Inflammatory macrophage treated with lipopolysaccharide for 1 hour (primary cell): ENCODE measurements around the gene RDX.
"Not testable (repeated sequence)": the region's sequence is repeated elsewhere in the genome, so short reads cannot be mapped to it uniquely, and the experiment has no call there.

Experiments used
- DNase-seq, 2 donors: peaks; one replicate each; pipeline ENCODE4 v3.0.0-alpha.2; 2020 to 2022

RDX gene

DNA sequence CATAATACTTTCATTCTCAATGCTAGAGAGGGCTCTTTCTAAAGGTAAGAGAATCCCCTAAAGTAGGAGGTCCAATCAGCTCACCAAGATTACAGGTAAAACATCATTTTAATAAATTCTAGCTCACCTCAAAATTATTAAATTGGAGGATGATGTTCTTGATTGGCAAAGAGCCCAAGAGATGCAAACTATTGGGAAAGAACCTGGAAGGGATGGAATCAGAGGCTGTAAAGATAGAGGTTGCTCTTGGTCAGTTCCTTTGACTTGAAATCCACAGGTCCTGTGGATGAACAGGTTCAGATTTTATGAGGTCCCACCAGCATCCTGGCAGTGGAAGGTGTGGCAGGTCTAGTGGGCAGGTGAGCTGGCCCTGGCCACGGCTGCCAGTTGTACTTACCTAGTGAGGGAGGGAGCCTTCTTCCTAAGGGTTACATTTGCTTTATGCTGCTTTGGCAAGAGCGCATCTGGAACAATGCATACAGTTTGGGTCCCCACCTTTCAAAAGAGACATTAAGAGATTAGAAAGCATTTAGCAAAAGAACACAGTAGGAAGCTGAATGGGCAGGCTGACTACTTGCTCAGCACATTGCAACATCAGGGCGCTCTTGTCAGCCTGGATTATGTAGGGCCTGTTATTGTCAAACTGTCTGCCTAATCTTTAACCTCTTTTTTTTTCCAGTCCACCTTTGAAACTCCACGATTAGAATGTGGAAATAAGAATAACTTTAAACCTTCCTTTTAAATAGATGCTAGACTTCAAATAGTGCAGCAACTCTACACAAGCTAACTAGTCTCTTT, 97.0 kb downstream of the RDX start:
- DNase-seq, result peak in 1 of 2 donors; percentile 21

DNA sequence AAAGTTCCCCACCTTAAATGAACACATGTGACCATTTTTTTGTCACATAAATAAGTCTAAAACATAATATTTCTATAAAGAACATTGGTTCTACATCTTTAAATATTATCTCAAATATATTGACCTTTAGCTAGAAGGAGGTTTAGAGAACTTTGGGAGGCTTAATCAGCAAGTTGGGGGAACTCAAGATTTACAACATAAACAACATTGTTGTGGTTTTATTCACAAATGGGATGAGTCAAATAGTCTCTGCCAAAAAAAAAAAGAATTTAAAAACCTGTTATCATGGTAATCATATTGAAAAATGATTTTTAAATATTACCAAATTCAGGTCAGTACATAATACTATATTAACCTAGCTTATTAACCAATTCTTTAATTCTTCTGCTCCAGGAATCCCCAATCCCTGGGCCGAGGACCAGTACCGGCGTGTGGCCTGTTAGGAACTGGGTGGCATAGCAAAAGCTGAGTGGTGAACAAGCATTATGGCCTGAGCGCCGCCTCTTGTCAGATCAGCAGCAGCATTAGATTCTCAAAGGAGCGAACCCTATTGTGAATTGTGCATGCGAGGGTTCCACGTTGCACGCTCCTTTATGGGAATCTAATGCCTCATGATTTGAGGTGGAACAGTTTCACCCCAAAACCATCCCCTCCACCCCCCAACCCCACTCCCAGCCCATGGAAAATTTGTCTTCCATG, 98.2 kb downstream of the RDX start:
- DNase-seq, result peak; percentile 35 to 45

DNA sequence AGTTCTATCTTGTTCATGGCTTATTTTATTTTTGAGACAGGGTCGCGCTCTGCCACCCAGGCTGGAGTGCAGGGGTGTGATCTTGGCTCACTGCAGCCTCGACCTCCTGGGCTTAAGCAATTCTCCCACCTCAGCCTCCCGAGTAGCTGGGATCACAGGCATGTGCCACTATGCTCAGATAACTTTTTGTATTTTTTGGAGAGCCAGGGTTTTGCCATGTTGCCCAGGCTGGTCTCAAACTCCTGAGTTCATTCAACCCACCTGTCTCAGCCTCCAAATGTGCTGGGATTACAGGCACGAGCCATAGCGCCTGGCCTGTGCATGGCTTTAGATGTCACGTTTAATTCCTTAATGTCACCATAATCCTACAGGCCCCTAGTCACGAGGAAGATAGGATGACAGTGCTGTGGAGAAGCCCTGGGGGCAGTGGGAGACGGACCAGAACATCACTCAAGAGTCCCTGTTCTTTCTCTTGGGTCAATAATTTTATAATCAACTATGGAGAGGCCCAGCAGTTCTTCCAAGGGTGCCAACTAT, 99.5 kb downstream of the RDX start:
- no peak for DNase-seq

DNA sequence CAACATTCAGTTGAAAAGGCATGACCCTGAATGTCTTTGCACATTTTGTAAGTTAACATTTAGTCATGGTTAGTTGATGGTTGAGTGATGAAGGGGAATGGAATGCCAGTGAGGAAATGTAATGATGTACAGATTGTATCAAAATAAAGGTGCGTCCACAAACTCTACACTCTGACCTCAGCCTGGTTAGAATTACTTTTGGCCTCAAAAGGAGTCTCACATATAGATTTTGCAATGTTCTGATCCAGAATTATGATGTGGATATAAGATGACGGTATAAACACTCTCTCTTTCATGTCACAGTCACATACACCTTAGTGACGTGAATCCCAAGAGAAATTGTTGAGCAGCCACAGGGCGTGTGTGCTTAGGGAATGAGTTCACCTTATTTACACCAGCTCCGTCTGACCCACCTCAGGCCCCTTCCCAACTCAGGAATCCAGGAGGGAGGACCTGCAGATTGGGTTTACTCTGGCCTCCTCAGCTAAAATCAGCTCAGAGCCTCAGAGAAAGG, 100.1 kb downstream of the RDX start:
- DNase-seq, result no peak

GRCh38 chr11:110194211-110194766, 102.1 kb downstream of the RDX start:
- peak; percentile 43 to 74 for DNase-seq

DNA sequence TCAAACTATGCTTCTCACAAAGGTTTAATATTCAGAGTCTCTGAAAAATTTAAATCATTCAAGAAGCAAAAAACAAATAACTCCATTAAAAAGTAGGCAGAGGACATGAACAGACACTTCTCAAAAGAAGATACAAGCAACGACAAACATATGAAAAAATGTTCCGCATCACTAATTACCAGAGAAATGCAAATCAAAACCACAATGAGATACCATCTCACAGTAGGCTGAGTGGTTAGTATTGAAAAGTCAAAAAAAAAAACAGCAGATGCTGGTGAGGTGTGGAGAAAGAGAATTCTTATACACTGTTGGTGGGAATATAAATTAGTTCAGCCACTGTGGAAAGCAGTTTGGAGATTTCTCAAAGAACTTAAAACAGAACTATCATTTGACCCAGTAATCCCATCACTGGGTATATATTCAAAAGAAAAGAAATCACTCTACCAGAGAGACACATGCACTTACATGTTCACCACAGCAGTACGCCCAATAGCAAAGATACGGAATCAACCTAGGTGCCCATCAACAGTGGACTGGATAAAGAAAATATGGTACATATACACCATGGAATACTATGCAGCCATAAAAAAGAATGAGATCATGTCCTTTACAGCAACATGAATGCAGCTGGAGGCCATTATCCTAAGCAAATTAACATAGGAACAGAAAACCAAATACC, 103.7 kb downstream of the RDX start:
- not testable (repeated sequence) for DNase-seq

GRCh38 chr11:110190885-110191284, 105.5 kb downstream of the RDX start:
- DNase-seq, result no peak

DNA sequence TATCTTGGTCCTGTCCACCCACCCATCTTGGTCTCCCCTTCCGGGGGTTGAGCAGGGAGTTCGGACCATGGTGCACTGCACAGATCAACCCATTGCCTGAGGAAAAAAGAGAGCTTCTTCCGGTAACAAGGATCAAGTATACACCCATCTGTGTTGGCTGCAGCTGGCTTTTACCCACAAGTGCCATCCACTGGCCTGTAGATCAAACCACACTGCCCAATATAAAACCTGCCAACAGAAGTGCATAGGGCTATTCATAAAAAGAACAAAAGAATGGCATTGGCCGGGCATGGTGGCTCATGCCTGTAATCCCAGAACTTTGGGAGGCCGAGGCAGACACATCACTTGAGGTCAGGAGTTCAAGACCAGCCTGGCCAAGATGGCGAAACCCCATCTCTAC, 108.7 kb downstream of the RDX start:
- DNase-seq, result no peak

GRCh38 chr11:110186867-110187266, 109.5 kb downstream of the RDX start:
- DNase-seq, result no peak

- DNase-seq, result no peak
These were observed 110.0 kb downstream of the RDX start for GRCh38 chr11:110186456-110186855.

DNA sequence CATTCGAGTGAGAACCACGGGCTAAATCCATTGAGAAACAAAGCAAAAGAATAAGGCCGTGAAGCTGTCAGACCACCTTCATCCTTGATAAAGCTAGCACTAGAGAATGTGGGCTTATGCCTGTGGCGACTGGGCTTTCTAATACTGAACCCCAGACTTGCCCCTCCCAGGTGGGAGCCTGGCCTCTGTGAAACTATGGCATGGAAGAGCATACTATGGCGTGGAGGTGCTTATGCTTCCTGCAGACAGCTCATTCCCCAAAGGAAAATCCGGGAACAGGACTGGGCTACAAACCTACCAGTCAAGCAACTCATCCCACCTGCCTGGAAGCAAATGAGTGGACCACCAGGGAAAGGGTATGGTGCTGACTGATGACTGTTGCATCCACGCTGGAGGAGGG, 110.8 kb downstream of the RDX start:
- no peak for DNase-seq

DNA sequence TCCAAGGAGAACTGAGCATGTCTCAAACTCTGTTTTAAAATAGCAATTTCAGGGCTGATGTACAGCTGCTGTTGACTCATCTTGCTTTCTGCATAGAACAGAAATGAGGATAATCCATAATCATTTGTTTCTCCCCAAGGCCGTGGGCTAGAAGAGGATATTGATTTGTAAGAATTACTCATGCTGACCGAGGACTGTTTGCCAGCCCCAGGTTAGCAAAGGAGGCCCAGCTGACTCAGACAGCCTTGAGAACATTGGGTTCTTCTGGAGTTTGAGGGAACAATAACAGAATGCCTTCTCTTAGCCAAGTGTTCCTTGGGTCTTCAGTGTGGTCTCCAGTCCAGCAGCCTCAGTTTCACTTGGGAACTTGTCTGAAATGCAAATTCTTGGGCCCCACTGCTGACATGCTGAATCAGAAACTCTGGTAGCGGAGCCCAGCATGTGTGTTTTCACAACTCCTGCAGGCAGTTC, 111.3 kb downstream of the RDX start:
- peak in 1 of 2 donors; percentile 39 for DNase-seq

DNA sequence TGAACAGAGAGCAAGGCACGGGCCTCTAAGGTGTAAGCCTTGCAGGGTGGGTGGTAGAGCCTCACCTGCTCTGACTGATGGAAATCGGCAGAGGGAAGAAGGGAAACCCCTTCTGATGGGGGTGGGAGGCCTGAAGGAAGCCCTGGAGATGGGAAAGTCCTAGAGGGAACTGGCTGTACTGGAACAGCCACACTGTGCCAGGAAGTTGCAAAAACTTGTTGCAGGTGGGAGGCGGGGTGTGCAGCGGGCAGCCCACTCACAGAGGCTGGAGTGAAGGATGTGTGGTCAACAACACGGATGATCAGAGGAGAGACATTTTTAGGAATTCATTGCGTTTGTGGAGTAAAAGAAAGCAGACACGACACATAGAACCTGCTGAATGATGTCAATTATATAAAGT, 112.0 kb downstream of the RDX start:
- peak; percentile 65 to 83 for DNase-seq

GRCh38 chr11:110182886-110183285, 113.5 kb downstream of the RDX start:
- DNase-seq, result peak in 1 of 2 donors; percentile 25

- DNase-seq, result no peak
These were observed 117.3 kb downstream of the RDX start for GRCh38 chr11:110179064-110179463.

- no peak for DNase-seq
These were observed 119.3 kb downstream of the RDX start for GRCh38 chr11:110177086-110177456.

DNA sequence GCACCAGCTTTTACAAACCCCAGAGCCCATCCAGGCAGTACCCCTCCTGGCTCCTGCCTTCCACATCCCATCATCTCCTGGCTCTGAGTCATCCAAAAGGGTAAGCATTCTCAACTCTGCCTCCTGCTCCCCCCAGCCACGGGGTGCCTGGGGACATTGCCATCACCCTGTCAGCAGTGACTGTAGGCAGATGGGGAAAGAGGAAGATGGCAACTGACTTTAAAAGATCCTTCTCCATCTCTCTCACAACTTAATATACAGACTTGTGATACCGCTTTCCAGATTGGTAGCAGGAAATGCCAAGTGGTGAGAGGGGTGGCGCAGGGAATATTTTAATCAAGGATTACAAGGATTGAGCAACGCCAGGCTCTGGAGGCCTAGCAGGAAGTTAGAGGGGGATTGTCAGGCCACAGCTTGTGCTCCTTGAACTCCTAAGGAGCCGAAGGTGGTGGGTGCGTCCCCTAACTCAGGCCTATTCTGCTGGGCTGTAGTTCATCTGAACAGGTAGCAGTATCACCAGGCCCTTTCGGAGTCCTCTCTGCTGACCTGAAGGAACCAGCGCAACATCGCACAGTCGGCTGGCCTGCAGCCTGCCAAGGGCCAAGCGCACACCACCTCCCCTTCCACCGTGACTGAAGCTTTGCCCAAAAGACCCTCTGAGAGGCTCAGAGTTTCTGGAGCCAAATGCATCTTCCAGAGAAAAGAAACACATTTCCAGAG, 119.9 kb downstream of the RDX start:
- peak; percentile 25 to 67 for DNase-seq

DNA sequence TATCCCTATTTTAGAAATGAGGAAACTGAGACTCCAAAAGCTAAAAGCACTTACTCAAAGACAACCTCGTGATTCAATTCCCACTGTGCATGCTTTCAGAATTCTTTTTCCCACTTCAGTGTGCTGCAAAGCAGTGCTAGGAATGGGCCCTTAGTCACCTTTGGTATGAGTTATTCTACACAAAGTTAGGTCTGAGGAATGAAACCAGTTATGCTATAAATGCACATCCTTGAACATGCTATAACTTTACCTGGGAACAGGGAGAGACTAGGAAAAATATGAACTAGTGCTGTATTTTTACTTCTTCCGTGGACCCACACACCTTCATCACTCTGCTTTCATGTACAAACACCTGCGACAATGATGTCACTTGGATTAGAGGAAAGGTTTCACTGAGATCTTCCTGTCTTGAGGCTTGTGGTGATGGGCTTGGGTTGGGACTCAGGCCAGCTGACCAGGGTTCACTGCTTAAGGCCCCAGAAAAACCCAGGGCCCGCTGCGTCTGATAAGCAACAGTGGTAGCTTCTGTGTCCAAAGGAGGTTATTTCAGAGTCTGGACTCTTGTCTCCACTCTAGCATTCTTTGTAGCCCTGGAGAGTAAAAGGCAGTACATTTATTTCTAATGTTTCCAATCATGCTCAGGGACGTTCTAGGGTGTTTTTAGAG, 121.6 kb downstream of the RDX start:
- no peak for DNase-seq

DNA sequence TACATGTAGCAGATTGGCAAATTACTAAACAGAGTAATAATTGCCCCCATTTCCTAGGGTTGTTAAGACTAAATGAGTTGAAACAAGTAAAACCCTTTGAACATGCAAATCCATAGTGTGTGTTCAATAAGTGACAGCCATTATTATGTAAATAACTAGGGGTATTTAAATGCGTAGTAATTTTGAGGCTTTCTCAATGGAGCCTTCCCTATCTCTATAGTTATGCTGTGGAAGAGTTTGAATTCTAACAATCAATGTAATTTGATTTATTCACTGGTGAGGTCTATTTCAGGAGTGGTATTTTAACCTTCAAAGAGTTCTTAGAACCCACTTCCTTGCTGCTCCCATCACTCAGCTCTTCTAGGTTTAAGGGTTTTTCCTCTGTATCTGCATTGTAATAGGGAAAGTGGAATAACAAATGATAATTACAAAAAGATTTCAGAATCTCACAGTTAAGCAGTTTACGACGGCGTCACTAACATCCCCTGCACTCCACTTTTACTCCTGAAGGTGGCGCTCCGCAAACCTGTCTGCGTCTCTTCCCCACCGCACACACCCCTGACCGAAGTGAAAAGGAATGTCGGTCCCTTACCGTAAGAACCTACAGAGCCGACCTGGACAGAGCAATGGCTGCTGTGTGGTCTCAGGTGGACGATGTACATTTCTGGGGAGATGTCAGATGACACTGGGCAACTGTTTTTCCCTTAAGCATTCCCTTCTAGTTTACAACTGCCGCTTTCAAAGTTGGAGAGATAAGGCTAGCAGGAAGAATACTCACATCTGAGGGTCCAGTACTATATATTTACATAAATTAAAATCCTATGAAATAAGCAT, 122.4 kb downstream of the RDX start:
- DNase-seq, result peak; percentile 26 to 67

DNA sequence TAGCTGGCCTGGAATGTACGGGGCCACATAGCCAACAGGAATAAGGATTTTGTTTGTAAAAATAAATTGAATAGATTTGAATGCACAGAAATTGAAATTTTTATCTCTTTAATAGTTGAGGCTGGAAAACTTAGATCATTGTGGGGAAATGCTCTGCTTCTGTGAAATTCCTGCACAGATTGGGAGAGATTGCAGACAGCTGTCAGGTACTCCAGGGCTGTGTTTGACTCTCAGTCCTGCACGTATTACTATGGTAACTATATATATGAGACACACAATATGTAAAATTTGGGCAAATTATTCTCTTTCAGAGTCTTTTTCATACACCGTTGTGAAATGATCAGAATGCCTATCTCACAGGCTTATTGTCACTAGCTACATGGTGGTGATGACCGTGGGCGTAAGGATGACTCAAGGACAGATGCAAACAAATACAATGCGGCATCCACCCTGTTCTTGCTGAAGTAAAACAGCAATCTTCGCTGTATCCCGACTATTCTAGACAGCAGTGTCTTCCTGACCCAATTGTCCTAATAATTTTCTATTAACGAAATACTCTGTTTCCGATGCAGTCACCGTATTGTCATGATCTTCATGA, 123.8 kb downstream of the RDX start:
- peak; percentile 60 to 77 for DNase-seq
